HEK293 (cell line): Measurements from ENCODE around the gene KCNJ15.

Experiments
- SALL2 ChIP-seq: fragments of 450-650 bp; formaldehyde crosslinking; IDR thresholded peaks from 2 replicates; pipeline ENCODE4 v1.5.0; 2017; ENCODE audit warnings: missing biosample characterization, mild to moderate bottlenecking, missing genetic modification characterization, borderline replicate concordance
- SCRT1 ChIP-seq: fragments of 450-650 bp; formaldehyde crosslinking; IDR thresholded peaks from 2 replicates; pipeline ENCODE4 v1.5.1; 2016; ENCODE audit warnings: missing biosample characterization, missing genetic modification characterization, borderline replicate concordance
- SETDB1 ChIP-seq: IDR thresholded peaks from one replicate; pipeline ENCODE4 v1.6.1; 2017; ENCODE audit warnings: mild to moderate bottlenecking, low read length, moderate library complexity, mixed read lengths; ENCODE audit not compliant: insufficient read length
- ZBTB21 ChIP-seq: fragments of 450-650 bp; formaldehyde crosslinking; IDR thresholded peaks from 2 replicates; pipeline ENCODE4 v1.5.1; 2017; ENCODE audit warnings: missing biosample characterization, missing genetic modification characterization
- ZNF121 ChIP-seq: fragments of 450-650 bp; formaldehyde crosslinking; IDR thresholded peaks from 2 replicates; pipeline ENCODE4 v1.5.1; 2016; ENCODE audit warnings: missing biosample characterization, missing genetic modification characterization
- ZNF174 ChIP-seq: fragments of 450-650 bp; formaldehyde crosslinking; IDR thresholded peaks from 2 replicates; pipeline ENCODE4 v1.5.0; 2017; ENCODE audit warnings: missing biosample characterization, mild to moderate bottlenecking, missing genetic modification characterization
- ZNF274 ChIP-seq, 2 experiments: fragments of 200-500 bp in 1 of 2; fragments of 450-650 bp in 1 of 2; sonication (Bioruptor generic) in 1 of 2; formaldehyde crosslinking in 1 of 2; IDR thresholded peaks; 2 replicates each; pipeline versions ENCODE4 v1.5.1 to v1.6.1; 2014 to 2016; ENCODE audit warnings: borderline replicate concordance in 1 of 2, inconsistent platforms in 1 of 2, low read length in 1 of 2, missing biosample characterization in 1 of 2, missing genetic modification characterization in 1 of 2
- ZNF394 ChIP-seq: fragments of 450-650 bp; formaldehyde crosslinking; IDR thresholded peaks from 2 replicates; pipeline ENCODE4 v1.5.1; 2016; ENCODE audit warnings: missing biosample characterization, missing genetic modification characterization, mild to moderate bottlenecking, moderate library complexity, borderline replicate concordance
- ZNF701 ChIP-seq: fragments of 450-650 bp; formaldehyde crosslinking; IDR thresholded peaks from 2 replicates; pipeline ENCODE4 v1.5.1; 2016; ENCODE audit warnings: missing biosample characterization, missing genetic modification characterization
- TF ChIP-seq, protein P1 (sequence below): fragments of 450-650 bp; formaldehyde crosslinking; IDR thresholded peaks from 2 replicates; pipeline ENCODE4 v1.5.1; 2016; ENCODE audit warnings: missing biosample characterization, missing genetic modification characterization, low read depth
- TF ChIP-seq, protein P2 (sequence below): IDR thresholded peaks from 2 replicates; pipeline ENCODE4 v1.6.1; 2011; ENCODE audit warnings: mild to moderate bottlenecking, low read depth, low read length, borderline replicate concordance
- TF ChIP-seq, protein P3 (sequence below): fragments of 450-650 bp; formaldehyde crosslinking; IDR thresholded peaks from 2 replicates; pipeline ENCODE4 v1.5.1; 2016; ENCODE audit warnings: missing biosample characterization, missing genetic modification characterization
- TF ChIP-seq, protein P4 (sequence below): fragments of 450-650 bp; formaldehyde crosslinking; IDR thresholded peaks from 2 replicates; pipeline ENCODE4 v1.5.0; 2017; ENCODE audit warnings: missing biosample characterization, missing genetic modification characterization, borderline replicate concordance
- TF ChIP-seq, protein P5 (sequence below): fragments of 450-650 bp; formaldehyde crosslinking; IDR thresholded peaks from 2 replicates; pipeline ENCODE4 v1.5.1; 2016; ENCODE audit warnings: missing biosample characterization, missing genetic modification characterization, borderline replicate concordance

DNA sequence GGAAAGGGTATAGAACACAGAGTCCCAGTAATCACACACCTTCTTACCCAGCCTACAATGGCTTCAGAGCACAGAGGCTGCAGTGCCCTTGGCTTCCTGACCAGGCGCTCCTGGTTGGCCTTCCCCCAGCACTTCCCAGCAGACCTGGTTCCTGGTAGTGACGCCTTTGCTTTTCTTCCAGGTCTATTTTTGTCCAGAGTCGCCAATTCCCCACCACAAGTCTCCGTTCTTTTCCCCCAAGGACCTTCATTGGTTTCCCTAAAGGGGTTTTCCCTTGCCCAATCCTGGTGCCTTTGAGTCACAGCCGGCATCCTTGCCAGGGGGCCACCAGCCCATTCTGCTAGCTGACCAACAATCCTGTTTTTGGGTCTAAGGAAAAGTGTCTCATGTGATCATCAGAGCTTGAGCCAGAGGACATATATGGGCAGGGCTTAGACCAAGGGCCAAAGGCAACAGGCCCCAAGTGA is 84.8 kb downstream of the KCNJ15 start:
- TF ChIP-seq, protein P1, sequence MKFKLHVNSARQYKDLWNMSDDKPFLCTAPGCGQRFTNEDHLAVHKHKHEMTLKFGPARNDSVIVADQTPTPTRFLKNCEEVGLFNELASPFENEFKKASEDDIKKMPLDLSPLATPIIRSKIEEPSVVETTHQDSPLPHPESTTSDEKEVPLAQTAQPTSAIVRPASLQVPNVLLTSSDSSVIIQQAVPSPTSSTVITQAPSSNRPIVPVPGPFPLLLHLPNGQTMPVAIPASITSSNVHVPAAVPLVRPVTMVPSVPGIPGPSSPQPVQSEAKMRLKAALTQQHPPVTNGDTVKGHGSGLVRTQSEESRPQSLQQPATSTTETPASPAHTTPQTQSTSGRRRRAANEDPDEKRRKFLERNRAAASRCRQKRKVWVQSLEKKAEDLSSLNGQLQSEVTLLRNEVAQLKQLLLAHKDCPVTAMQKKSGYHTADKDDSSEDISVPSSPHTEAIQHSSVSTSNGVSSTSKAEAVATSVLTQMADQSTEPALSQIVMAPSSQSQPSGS (tag by site-specific recombination) = no peak
- no peak for TF ChIP-seq SCRT1 (tag by site-specific recombination)
- no peak for TF ChIP-seq ZBTB21 (tag by site-specific recombination)
- TF ChIP-seq ZNF394 (tag by site-specific recombination) = no peak
- TF ChIP-seq, protein P2, sequence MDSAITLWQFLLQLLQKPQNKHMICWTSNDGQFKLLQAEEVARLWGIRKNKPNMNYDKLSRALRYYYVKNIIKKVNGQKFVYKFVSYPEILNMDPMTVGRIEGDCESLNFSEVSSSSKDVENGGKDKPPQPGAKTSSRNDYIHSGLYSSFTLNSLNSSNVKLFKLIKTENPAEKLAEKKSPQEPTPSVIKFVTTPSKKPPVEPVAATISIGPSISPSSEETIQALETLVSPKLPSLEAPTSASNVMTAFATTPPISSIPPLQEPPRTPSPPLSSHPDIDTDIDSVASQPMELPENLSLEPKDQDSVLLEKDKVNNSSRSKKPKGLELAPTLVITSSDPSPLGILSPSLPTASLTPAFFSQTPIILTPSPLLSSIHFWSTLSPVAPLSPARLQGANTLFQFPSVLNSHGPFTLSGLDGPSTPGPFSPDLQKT = no peak
- TF ChIP-seq, protein P3, sequence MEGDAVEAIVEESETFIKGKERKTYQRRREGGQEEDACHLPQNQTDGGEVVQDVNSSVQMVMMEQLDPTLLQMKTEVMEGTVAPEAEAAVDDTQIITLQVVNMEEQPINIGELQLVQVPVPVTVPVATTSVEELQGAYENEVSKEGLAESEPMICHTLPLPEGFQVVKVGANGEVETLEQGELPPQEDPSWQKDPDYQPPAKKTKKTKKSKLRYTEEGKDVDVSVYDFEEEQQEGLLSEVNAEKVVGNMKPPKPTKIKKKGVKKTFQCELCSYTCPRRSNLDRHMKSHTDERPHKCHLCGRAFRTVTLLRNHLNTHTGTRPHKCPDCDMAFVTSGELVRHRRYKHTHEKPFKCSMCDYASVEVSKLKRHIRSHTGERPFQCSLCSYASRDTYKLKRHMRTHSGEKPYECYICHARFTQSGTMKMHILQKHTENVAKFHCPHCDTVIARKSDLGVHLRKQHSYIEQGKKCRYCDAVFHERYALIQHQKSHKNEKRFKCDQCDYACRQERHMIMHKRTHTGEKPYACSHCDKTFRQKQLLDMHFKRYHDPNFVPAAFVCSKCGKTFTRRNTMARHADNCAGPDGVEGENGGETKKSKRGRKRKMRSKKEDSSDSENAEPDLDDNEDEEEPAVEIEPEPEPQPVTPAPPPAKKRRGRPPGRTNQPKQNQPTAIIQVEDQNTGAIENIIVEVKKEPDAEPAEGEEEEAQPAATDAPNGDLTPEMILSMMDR = no peak
- no peak for TF ChIP-seq SETDB1
- no peak for TF ChIP-seq SALL2 (tag by site-specific recombination)
- no peak for TF ChIP-seq ZNF701
- TF ChIP-seq, protein P4, sequence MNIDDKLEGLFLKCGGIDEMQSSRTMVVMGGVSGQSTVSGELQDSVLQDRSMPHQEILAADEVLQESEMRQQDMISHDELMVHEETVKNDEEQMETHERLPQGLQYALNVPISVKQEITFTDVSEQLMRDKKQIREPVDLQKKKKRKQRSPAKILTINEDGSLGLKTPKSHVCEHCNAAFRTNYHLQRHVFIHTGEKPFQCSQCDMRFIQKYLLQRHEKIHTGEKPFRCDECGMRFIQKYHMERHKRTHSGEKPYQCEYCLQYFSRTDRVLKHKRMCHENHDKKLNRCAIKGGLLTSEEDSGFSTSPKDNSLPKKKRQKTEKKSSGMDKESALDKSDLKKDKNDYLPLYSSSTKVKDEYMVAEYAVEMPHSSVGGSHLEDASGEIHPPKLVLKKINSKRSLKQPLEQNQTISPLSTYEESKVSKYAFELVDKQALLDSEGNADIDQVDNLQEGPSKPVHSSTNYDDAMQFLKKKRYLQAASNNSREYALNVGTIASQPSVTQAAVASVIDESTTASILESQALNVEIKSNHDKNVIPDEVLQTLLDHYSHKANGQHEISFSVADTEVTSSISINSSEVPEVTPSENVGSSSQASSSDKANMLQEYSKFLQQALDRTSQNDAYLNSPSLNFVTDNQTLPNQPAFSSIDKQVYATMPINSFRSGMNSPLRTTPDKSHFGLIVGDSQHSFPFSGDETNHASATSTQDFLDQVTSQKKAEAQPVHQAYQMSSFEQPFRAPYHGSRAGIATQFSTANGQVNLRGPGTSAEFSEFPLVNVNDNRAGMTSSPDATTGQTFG (tag by site-specific recombination) = no peak
- TF ChIP-seq ZNF121 (tag by site-specific recombination) = no peak
- TF ChIP-seq, protein P5, sequence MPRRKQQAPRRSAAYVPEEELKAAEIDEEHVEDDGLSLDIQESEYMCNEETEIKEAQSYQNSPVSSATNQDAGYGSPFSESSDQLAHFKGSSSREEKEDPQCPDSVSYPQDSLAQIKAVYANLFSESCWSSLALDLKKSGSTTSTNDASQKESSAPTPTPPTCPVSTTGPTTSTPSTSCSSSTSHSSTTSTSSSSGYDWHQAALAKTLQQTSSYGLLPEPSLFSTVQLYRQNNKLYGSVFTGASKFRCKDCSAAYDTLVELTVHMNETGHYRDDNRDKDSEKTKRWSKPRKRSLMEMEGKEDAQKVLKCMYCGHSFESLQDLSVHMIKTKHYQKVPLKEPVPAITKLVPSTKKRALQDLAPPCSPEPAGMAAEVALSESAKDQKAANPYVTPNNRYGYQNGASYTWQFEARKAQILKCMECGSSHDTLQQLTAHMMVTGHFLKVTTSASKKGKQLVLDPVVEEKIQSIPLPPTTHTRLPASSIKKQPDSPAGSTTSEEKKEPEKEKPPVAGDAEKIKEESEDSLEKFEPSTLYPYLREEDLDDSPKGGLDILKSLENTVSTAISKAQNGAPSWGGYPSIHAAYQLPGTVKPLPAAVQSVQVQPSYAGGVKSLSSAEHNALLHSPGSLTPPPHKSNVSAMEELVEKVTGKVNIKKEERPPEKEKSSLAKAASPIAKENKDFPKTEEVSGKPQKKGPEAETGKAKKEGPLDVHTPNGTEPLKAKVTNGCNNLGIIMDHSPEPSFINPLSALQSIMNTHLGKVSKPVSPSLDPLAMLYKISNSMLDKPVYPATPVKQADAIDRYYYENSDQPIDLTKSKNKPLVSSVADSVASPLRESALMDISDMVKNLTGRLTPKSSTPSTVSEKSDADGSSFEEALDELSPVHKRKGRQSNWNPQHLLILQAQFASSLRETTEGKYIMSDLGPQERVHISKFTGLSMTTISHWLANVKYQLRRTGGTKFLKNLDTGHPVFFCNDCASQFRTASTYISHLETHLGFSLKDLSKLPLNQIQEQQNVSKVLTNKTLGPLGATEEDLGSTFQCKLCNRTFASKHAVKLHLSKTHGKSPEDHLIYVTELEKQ (tag by site-specific recombination) = no peak
- TF ChIP-seq ZNF274 (IDR thresholded peaks at IDR 0.05; ENCODE audit: low read length) = no peak
- no peak for TF ChIP-seq ZNF274 (tag by site-specific recombination; IDR thresholded peaks at IDR 0.05; ENCODE audit: borderline replicate concordance)
- no peak for TF ChIP-seq ZNF174 (tag by site-specific recombination)
